ENCODE results near the gene WWOX. TPM values are rescaled to one million over a fixed set of nuclear protein-coding genes. Genes with fewer than 3 reads are reported as not detected.

The WWOX gene
- total and polyA plus RNA-seq, 2 of the 13 experiments (the other 11 are each of a cell fraction or from before 2014, with no cell fraction given): 9.1 to 37.4 TPM

DNA sequence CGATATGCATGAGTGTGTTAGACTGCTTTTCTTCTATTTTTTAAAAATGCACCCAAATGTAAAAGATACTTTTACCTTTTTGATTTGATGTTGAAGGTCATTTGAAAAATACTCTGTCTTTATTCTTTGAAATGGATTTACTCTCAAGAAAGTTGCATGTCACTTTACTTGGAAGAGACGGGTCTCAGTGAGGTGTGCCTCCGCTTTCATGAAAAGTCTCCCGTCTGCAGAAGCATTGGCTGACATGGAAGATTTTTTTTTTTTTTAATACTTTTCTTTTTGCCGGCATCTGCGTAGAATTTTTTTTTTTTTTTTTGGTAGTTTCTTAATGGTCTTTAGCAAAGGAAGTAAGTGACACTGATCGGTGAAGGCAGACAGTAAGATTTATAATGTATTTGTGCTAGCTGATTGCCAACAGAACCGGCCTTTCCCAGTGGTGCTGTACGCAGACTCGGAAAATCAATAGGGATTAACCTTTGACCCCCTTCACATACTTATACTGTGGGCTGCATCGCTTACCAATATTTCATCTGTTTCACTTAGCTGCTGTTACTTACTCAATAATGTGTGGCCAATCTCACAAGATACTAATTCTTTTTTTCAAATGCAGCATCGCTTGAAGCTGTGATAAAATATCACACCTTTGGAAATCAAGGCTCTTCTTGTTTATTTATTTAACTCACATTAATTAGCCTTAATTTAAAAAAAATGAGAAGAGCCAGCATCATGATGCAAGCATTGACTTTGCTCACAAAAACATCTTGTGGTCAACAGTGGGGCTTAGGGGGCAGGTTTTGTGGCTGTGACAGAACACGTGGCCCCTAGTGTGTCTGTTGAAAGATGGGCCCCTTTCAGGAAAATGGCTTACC, 383.9 kb downstream of the WWOX start (continued):
- TF ChIP-seq, protein P1, sequence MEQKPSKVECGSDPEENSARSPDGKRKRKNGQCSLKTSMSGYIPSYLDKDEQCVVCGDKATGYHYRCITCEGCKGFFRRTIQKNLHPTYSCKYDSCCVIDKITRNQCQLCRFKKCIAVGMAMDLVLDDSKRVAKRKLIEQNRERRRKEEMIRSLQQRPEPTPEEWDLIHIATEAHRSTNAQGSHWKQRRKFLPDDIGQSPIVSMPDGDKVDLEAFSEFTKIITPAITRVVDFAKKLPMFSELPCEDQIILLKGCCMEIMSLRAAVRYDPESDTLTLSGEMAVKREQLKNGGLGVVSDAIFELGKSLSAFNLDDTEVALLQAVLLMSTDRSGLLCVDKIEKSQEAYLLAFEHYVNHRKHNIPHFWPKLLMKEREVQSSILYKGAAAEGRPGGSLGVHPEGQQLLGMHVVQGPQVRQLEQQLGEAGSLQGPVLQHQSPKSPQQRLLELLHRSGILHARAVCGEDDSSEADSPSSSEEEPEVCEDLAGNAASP (CRISPR knock-in tag; IDR thresholded peaks at IDR 0.05; ENCODE audit: borderline replicate concordance): peak; percentile 38; the same call in 1 of the 2 replicates
- TF ChIP-seq CBX1 (IDR thresholded peaks at IDR 0.05; ENCODE audit: low read depth) (peak; percentile 57), REXO4 (CRISPR knock-in tag; IDR thresholded peaks at IDR 0.05; ENCODE audit: borderline replicate concordance) (no peak), ZNF564 (CRISPR knock-in tag; IDR thresholded peaks at IDR 0.05) (0 out of 2 replicates have a peak, but pooled peaks have one; percentile 21), NFKB2 (CRISPR knock-in tag; IDR thresholded peaks at IDR 0.05; ENCODE audit: borderline replicate concordance) (no peak), RXRA (CRISPR knock-in tag; IDR thresholded peaks at IDR 0.05) (no peak; the same call in 1 of the 2 replicates), ZNF569 (CRISPR knock-in tag; IDR thresholded peaks at IDR 0.05; ENCODE audit: borderline replicate concordance) (no peak), ZNF674 (CRISPR knock-in tag; IDR thresholded peaks at IDR 0.05; ENCODE audit: low read depth) (no peak), NFIB (CRISPR knock-in tag; IDR thresholded peaks at IDR 0.05; ENCODE audit: borderline replicate concordance) (no peak), ZKSCAN8 (CRISPR knock-in tag; IDR thresholded peaks at IDR 0.05; ENCODE audit: borderline replicate concordance) (no peak), MED1 (CRISPR knock-in tag; IDR thresholded peaks at IDR 0.05) (peak; percentile 91), ZSCAN12 (CRISPR knock-in tag; IDR thresholded peaks at IDR 0.05) (no peak), TBP (CRISPR knock-in tag; IDR thresholded peaks at IDR 0.05) (no peak)
- TF ChIP-seq, protein P2, sequence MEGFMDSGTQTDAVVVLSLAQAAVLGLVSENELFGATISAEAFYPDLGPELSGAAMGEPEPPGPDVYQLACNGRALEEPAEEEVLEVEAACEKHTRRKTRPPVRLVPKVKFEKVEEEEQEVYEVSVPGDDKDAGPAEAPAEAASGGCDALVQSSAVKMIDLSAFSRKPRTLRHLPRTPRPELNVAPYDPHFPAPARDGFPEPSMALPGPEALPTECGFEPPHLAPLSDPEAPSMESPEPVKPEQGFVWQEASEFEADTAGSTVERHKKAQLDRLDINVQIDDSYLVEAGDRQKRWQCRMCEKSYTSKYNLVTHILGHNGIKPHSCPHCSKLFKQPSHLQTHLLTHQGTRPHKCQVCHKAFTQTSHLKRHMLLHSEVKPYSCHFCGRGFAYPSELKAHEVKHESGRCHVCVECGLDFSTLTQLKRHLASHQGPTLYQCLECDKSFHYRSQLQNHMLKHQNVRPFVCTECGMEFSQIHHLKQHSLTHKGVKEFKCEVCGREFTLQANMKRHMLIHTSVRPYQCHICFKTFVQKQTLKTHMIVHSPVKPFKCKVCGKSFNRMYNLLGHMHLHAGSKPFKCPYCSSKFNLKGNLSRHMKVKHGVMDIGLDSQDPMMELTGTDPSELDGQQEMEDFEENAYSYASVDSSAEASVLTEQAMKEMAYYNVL (CRISPR knock-in tag; IDR thresholded peaks at IDR 0.05; ENCODE audit: borderline replicate concordance): peak; percentile 53; the same call in 1 of the 2 replicates
- TF ChIP-seq, protein P3, sequence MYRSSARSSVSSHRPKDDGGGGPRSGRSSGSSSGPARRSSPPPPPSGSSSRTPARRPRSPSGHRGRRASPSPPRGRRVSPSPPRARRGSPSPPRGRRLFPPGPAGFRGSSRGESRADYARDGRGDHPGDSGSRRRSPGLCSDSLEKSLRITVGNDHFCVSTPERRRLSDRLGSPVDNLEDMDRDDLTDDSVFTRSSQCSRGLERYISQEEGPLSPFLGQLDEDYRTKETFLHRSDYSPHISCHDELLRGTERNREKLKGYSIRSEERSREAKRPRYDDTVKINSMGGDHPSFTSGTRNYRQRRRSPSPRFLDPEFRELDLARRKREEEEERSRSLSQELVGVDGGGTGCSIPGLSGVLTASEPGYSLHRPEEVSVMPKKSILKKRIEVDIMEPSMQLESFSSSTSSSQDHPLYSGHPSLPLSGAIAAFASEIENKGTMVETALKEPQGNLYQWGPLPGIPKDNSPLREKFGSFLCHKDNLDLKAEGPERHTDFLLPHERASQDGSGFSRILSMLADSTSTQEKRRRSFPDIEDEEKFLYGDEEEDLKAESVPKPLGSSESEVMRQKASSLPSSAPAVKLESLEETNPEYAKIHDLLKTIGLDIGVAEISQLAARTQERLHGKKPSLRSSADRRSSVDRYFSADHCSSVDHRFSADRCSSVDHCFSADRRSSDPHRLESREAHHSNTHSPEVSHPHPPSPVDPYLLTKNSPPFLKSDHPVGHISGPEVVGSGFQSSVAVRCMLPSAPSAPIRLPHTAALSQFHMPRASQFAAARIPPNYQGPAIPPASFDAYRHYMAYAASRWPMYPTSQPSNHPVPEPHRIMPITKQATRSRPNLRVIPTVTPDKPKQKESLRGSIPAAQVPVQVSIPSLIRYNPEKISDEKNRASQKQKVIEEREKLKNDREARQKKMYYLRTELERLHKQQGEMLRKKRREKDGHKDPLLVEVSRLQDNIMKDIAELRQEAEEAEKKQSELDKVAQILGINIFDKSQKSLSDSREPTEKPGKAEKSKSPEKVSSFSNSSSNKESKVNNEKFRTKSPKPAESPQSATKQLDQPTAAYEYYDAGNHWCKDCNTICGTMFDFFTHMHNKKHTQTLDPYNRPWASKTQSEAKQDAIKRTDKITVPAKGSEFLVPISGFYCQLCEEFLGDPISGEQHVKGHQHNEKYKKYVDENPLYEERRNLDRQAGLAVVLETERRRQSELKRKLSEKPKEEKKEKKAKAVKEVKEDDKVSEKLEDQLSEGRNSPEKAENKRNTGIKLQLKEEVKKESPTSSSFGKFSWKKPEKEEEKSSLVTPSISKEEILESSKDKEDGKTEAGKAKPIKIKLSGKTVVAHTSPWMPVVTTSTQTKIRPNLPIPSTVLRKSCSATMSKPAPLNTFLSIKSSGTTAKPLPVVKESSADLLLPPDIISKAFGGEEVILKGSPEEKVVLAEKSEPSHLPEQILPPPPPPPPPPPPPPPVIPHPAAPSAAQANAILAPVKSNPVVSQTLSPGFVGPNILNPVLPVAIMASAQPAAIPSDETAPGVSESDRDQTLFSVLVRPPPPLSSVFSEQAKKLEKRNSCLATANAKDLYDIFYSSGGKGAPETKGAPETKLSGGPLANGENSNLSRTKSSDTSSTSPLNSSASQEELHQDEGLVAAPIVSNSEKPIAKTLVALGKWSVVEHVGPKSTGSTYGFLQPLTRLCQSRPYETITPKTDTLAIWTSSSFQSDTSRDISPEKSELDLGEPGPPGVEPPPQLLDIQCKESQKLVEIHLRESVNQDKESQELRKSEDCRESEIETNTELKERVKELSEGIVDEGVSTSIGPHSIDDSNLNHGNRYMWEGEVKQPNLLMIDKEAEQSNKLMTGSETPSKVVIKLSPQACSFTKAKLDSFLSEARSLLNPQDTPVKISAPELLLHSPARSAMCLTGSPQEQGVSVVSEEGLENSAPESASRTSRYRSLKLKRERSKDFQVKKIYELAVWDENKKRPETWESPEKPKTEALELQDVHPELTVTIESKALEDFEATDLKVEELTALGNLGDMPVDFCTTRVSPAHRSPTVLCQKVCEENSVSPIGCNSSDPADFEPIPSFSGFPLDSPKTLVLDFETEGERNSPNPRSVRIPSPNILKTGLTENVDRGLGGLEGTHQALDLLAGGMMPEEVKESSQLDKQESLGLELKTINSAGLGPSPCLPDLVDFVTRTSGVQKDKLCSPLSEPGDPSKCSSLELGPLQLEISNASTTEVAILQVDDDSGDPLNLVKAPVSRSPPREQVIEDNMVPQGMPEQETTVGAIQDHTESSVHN (CRISPR knock-in tag; IDR thresholded peaks at IDR 0.05): no peak
- TF ChIP-seq, protein P4, sequence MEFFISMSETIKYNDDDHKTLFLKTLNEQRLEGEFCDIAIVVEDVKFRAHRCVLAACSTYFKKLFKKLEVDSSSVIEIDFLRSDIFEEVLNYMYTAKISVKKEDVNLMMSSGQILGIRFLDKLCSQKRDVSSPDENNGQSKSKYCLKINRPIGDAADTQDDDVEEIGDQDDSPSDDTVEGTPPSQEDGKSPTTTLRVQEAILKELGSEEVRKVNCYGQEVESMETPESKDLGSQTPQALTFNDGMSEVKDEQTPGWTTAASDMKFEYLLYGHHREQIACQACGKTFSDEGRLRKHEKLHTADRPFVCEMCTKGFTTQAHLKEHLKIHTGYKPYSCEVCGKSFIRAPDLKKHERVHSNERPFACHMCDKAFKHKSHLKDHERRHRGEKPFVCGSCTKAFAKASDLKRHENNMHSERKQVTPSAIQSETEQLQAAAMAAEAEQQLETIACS (CRISPR knock-in tag; IDR thresholded peaks at IDR 0.05): no peak
